ENCODE measurements around the gene EPAS1. TPM values are rescaled to one million over a fixed set of nuclear protein-coding genes. Genes with fewer than 3 reads are reported as not detected.

EPAS1 gene
- total and polyA plus RNA-seq, 4 donors = 213 to 954 (median 403) TPM

DNA sequence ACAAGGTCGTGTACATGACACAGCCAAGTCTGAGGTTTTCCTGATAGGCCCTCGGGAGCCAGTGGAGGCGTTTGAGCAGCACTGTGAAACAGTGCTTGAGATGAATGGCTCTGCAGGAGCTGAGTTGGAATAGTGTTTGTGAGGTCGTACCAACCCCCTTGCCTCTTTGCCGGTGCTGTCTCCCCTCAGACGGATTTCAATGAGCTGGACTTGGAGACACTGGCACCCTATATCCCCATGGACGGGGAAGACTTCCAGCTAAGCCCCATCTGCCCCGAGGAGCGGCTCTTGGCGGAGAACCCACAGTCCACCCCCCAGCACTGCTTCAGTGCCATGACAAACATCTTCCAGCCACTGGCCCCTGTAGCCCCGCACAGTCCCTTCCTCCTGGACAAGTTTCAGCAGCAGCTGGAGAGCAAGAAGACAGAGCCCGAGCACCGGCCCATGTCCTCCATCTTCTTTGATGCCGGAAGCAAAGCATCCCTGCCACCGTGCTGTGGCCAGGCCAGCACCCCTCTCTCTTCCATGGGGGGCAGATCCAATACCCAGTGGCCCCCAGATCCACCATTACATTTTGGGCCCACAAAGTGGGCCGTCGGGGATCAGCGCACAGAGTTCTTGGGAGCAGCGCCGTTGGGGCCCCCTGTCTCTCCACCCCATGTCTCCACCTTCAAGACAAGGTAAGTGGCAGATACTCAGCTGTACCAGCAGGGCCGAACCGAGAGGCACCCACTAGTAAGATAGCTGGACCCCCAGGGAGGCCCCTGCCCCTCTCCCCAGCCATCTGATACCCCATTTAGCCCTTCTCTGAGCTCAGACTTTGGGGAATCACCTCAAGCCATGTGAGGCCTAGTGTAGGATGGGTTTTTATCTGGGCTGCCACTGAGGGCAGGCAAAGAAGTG lies 83.1 kb downstream of the EPAS1 start:
- H3K27me3 ChIP-seq (ENCODE audit: control insufficient read depth in 1 of 2, insufficient read depth in 2 of 2, low read length in 1 of 2) = no peaks in the 10 kb centered on the region
- H3K27ac ChIP-seq (ENCODE audit: low read depth in 1 of 2, low read length in 2 of 2) = no peak overlapping the region
- no peak overlapping the region for H3K4me3 ChIP-seq (ENCODE audit: low read length in 2 of 2)
- intact Hi-C loops (cut with DNase I) = no loop called here
- WGBS, 2 donors = 57 to 68% methylated on average over 22 of the region's 22 CpGs
- DNase-seq = peak in 1 of 2 donors; percentile 32
- H3K9me3 ChIP-seq (ENCODE audit: control insufficient read depth, low read length) = no peaks in the 10 kb centered on the region
- no peak for ATAC-seq (ENCODE audit: low FRiP score)
- H3K36me3 ChIP-seq (ENCODE audit: control insufficient read depth in 1 of 2, insufficient read depth in 2 of 2, low read length in 1 of 2) = peaks cover 0 to 10% of the 10 kb centered on the region in 2 donors
- peaks cover 2 to 4% of the 10 kb centered on the region in 2 donors for H3K4me1 ChIP-seq (ENCODE audit: control insufficient read depth in 1 of 2, insufficient read depth in 2 of 2, low read length in 2 of 2)

DNA sequence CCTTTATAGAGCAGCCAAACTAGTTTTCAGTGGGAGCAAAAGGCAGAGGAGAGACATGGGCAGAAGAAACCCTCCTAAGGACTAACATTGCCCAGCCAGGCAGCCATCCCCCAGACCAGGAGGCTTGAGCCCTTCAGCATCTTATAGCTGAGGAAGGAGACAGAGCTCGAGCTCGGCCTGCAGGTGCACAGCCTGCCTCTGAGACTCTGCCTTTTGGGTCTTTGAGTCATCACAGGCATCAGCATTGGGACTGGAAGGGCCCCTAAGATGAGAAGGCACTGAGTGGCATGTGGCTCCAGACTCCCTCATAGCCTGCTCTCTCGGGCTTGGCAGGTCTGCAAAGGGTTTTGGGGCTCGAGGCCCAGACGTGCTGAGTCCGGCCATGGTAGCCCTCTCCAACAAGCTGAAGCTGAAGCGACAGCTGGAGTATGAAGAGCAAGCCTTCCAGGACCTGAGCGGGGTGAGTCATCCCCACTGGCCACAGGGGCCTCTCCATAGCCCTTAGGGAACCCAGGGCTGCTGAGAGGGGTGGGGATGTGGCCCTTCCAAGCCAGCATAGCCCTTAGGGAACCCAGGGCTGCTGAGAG lies 84.1 kb downstream of the EPAS1 start:
- intact Hi-C loops (cut with DNase I) = no loop called here
- WGBS, 2 donors = 71 to 81% methylated on average over 8 of the region's 8 CpGs
- peak in 1 of 2 donors; percentile 29 for DNase-seq
- H3K36me3 ChIP-seq (ENCODE audit: control insufficient read depth in 1 of 2, insufficient read depth in 2 of 2, low read length in 1 of 2) = peaks cover 0 to 10% of the 10 kb centered on the region in 2 donors
- no peaks in the 10 kb centered on the region for H3K9me3 ChIP-seq (ENCODE audit: control insufficient read depth, low read length)
- H3K27me3 ChIP-seq (ENCODE audit: control insufficient read depth in 1 of 2, insufficient read depth in 2 of 2, low read length in 1 of 2) = no peaks in the 10 kb centered on the region
- no peak overlapping the region for H3K4me3 ChIP-seq (ENCODE audit: low read length in 2 of 2)
- no peak for ATAC-seq (ENCODE audit: low FRiP score)
- H3K4me1 ChIP-seq (ENCODE audit: control insufficient read depth in 1 of 2, insufficient read depth in 2 of 2, low read length in 2 of 2) = peaks cover 2 to 9% of the 10 kb centered on the region in 2 donors
- H3K27ac ChIP-seq (ENCODE audit: low read depth in 1 of 2, low read length in 2 of 2) = no peak overlapping the region

- Histone ChIP-seq H3K4me1 (ENCODE audit: control insufficient read depth in 1 of 2, insufficient read depth in 2 of 2, low read length in 2 of 2) (peaks cover under 1 to 6% of the 10 kb centered on the region in 2 donors), H3K27ac (ENCODE audit: low read depth in 1 of 2, low read length in 2 of 2) (no peak overlapping the region), H3K4me3 (ENCODE audit: low read length in 2 of 2) (no peak overlapping the region), H3K9me3 (ENCODE audit: control insufficient read depth, low read length) (no peaks in the 10 kb centered on the region), H3K36me3 (ENCODE audit: control insufficient read depth in 1 of 2, insufficient read depth in 2 of 2, low read length in 1 of 2) (peaks cover 0 to 10% of the 10 kb centered on the region in 2 donors), H3K27me3 (ENCODE audit: control insufficient read depth in 1 of 2, insufficient read depth in 2 of 2, low read length in 1 of 2) (no peaks in the 10 kb centered on the region)
- WGBS, 2 donors = 91 to 93% methylated on average over 8 of the region's 8 CpGs
- no peak for ATAC-seq (ENCODE audit: low FRiP score)
- intact Hi-C loops (cut with DNase I) = no loop called here
- no peak for DNase-seq
These were observed 84.7 kb downstream of the EPAS1 start for GRCh38 chr2:46381871-46382270.

DNA sequence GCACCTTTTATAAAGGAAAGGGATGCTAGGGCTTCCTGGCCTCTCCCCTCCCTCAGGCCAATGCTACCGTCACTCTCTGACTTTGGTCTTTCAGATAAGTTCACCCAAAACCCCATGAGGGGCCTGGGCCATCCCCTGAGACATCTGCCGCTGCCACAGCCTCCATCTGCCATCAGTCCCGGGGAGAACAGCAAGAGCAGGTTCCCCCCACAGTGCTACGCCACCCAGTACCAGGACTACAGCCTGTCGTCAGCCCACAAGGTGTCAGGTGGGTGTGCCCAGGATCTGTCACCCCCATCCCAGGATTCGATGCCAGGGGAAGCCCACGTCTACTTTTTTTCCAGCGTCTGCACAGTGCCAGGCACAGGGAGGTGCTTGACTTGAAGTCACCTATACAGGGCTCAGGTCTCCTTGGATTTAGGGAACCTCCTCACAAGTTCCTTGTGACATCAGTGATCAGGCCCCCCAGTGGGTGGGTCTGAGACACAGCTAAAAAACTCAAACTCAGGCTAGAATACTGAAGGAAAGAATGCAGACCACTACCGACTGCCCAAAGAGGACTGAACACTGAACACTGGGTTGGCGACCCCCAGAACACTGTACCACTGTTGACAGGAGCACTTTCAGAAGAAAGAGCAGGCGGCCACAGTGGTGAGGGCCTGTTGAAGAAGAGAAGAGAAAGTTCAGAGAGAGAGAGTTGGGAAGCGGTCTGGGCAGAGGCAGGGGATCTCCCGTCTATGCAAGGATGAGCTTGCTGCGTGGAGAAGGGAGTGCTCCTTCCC lies 85.3 kb downstream of the EPAS1 start:
- Histone ChIP-seq H3K4me1 (ENCODE audit: control insufficient read depth in 1 of 2, insufficient read depth in 2 of 2, low read length in 2 of 2) (peaks cover 0 to 5% of the 10 kb centered on the region in 2 donors), H3K36me3 (ENCODE audit: control insufficient read depth in 1 of 2, insufficient read depth in 2 of 2, low read length in 1 of 2) (peaks cover 0 to 10% of the 10 kb centered on the region in 2 donors), H3K27me3 (ENCODE audit: control insufficient read depth in 1 of 2, insufficient read depth in 2 of 2, low read length in 1 of 2) (no peaks in the 10 kb centered on the region), H3K4me3 (ENCODE audit: low read length in 2 of 2) (no peak overlapping the region), H3K27ac (ENCODE audit: low read depth in 1 of 2, low read length in 2 of 2) (no peak overlapping the region), H3K9me3 (ENCODE audit: control insufficient read depth, low read length) (no peaks in the 10 kb centered on the region)
- 84 to 85% methylated on average over 14 of the region's 14 CpGs for WGBS, 2 donors
- intact Hi-C loops (cut with DNase I) = no loop called here
- DNase-seq = no peak
- no peak for ATAC-seq (ENCODE audit: low FRiP score)

- peak in 1 of 2 donors; percentile 26 for DNase-seq
- H3K9me3 ChIP-seq (ENCODE audit: control insufficient read depth, low read length) = no peaks in the 10 kb centered on the region
- intact Hi-C loops (cut with DNase I) = no loop called here
- H3K27me3 ChIP-seq (ENCODE audit: control insufficient read depth in 1 of 2, insufficient read depth in 2 of 2, low read length in 1 of 2) = no peaks in the 10 kb centered on the region
- peaks cover 0 to 7% of the 10 kb centered on the region in 2 donors for H3K36me3 ChIP-seq (ENCODE audit: control insufficient read depth in 1 of 2, insufficient read depth in 2 of 2, low read length in 1 of 2)
- H3K27ac ChIP-seq (ENCODE audit: low read depth in 1 of 2, low read length in 2 of 2) = no peak overlapping the region
- H3K4me3 ChIP-seq (ENCODE audit: low read length in 2 of 2) = no peak overlapping the region
- no peak for ATAC-seq (ENCODE audit: low FRiP score)
- WGBS, 2 donors = 81 to 89% methylated on average over 1 of the region's 1 CpG
- H3K4me1 ChIP-seq (ENCODE audit: control insufficient read depth in 1 of 2, insufficient read depth in 2 of 2, low read length in 2 of 2) = peaks cover 0 to 5% of the 10 kb centered on the region in 2 donors
These were observed 85.8 kb downstream of the EPAS1 start for GRCh38 chr2:46383113-46383395.

DNA sequence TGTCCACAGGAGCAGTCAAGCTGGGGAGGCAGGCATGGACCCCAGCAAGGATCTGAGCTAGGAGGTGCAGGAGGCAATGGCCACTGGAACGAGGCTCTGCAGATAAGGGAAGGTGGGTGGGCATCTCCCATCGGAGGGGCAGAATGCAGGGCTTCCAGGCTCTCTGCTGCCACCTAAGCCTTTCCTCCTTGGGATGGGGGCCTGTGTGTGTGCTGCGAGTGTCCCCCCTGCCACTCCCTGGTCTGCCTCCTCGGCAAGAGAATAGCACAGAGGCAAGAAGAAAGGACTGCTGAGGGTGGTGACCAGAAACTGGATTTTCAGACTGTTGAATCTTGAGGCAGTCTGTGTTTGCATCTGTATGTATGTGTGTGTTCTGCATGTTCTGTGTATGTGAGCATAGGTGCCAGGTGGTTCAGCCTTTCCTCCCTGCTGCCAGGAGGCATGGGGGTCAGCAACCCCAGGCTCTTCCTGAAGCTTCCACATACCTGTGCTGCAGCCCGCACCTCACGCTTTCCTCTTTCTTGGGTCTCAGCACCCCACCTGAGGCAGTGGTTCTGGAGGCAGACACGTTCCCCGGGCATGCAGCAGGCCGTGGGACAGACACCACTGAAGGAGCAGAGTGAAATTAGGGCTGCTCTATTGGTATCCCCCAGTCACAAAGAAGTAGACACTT lies 86.7 kb downstream of the EPAS1 start:
- Histone ChIP-seq H3K9me3 (ENCODE audit: control insufficient read depth, low read length) (no peaks in the 10 kb centered on the region), H3K4me1 (ENCODE audit: control insufficient read depth in 1 of 2, insufficient read depth in 2 of 2, low read length in 2 of 2) (peaks cover 0 to 5% of the 10 kb centered on the region in 2 donors), H3K4me3 (ENCODE audit: low read length in 2 of 2) (no peak overlapping the region), H3K27ac (ENCODE audit: low read depth in 1 of 2, low read length in 2 of 2) (no peak overlapping the region), H3K27me3 (ENCODE audit: control insufficient read depth in 1 of 2, insufficient read depth in 2 of 2, low read length in 1 of 2) (no peaks in the 10 kb centered on the region), H3K36me3 (ENCODE audit: control insufficient read depth in 1 of 2, insufficient read depth in 2 of 2, low read length in 1 of 2) (peaks cover 0 to 7% of the 10 kb centered on the region in 2 donors)
- WGBS, 2 donors = 73 to 80% methylated on average over 9 of the region's 9 CpGs
- ATAC-seq (ENCODE audit: low FRiP score) = no peak
- peak in 1 of 2 donors; percentile 19 for DNase-seq
- intact Hi-C loops (cut with DNase I) = no loop called here

GRCh38 chr2:46384457-46384815 lies 87.2 kb downstream of the EPAS1 start:
- Histone ChIP-seq H3K4me3 (ENCODE audit: low read length in 2 of 2) (no peak overlapping the region), H3K27ac (ENCODE audit: low read depth in 1 of 2, low read length in 2 of 2) (no peak overlapping the region), H3K9me3 (ENCODE audit: control insufficient read depth, low read length) (no peaks in the 10 kb centered on the region), H3K27me3 (ENCODE audit: control insufficient read depth in 1 of 2, insufficient read depth in 2 of 2, low read length in 1 of 2) (no peaks in the 10 kb centered on the region), H3K36me3 (ENCODE audit: control insufficient read depth in 1 of 2, insufficient read depth in 2 of 2, low read length in 1 of 2) (peaks cover 0 to 7% of the 10 kb centered on the region in 2 donors), H3K4me1 (ENCODE audit: control insufficient read depth in 1 of 2, insufficient read depth in 2 of 2, low read length in 2 of 2) (peaks cover 0 to 5% of the 10 kb centered on the region in 2 donors)
- ATAC-seq (ENCODE audit: low FRiP score) = no peak
- peak in 1 of 2 donors; percentile 42 for DNase-seq
- intact Hi-C loops (cut with DNase I) = no loop called here
- WGBS, 2 donors = 91 to 93% methylated on average over 12 of the region's 12 CpGs

DNA sequence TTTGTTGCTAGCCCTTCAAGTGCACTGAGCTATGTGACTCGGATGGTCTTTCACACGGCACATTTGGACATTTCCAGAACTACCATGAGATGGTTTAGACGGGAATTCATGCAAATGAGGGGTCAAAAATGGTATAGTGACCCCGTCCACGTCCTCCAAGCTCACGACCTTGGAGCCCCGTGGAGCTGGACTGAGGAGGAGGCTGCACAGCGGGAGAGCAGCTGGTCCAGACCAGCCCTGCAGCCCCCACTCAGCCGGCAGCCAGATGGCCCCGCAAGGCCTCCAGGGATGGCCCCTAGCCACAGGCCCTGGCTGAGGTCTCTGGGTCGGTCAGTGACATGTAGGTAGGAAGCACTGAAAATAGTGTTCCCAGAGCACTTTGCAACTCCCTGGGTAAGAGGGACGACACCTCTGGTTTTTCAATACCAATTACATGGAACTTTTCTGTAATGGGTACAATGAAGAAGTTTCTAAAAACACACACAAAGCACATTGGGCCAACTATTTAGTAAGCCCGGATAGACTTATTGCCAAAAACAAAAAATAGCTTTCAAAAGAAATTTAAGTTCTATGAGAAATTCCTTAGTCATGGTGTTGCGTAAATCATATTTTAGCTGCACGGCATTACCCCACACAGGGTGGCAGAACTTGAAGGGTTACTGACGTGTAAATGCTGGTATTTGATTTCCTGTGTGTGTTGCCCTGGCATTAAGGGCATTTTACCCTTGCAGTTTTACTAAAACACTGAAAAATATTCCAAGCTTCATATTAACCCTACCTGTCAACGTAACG lies 88.8 kb downstream of the EPAS1 start:
- DNase-seq (peak in 1 of 2 donors; percentile 50), ATAC-seq (ENCODE audit: low FRiP score) (peak; percentile 52)
- H3K4me1 ChIP-seq (ENCODE audit: control insufficient read depth in 1 of 2, insufficient read depth in 2 of 2, low read length in 2 of 2) = peaks cover 0 to 5% of the 10 kb centered on the region in 2 donors
- H3K27ac ChIP-seq (ENCODE audit: low read depth in 1 of 2, low read length in 2 of 2) = no peak overlapping the region
- H3K4me3 ChIP-seq (ENCODE audit: low read length in 2 of 2) = no peak overlapping the region
- H3K36me3 ChIP-seq (ENCODE audit: control insufficient read depth in 1 of 2, insufficient read depth in 2 of 2, low read length in 1 of 2) = peaks cover 0 to 4% of the 10 kb centered on the region in 2 donors
- intact Hi-C loops (cut with DNase I) = no loop called here
- H3K27me3 ChIP-seq (ENCODE audit: control insufficient read depth in 1 of 2, insufficient read depth in 2 of 2, low read length in 1 of 2) = no peaks in the 10 kb centered on the region
- no peaks in the 10 kb centered on the region for H3K9me3 ChIP-seq (ENCODE audit: control insufficient read depth, low read length)
- WGBS, 2 donors = 30 to 34% methylated on average over 18 of the region's 18 CpGs
